GM21723 (cell line): ENCODE measurements around the gene AUH.

ENCODE experiments used
- ATAC-seq: cut with Tn5 transposase; IDR thresholded peaks from one replicate; pipeline ENCODE4 v1.9.1; 2021; ENCODE audit warnings: mild to moderate bottlenecking, moderate library complexity; ENCODE audit not compliant: unreplicated experiment

The AUH gene

GRCh38 chr9:91301161-91301560, 60.6 kb downstream of the AUH start:
- ATAC-seq: no peak

- ATAC-seq: no peak
Observed at GRCh38 chr9:91298311-91298710, 63.4 kb downstream of the AUH start.

- ATAC-seq: no peak
Observed at GRCh38 chr9:91297306-91297705, 64.4 kb downstream of the AUH start.

- no peak for ATAC-seq
Observed at GRCh38 chr9:91296354-91296753, 65.4 kb downstream of the AUH start.

- no peak for ATAC-seq
Observed at GRCh38 chr9:91295357-91295756, 66.4 kb downstream of the AUH start.

- no peak for ATAC-seq
Observed at GRCh38 chr9:91291866-91292265, 69.9 kb downstream of the AUH start.

- no peak for ATAC-seq
Observed at GRCh38 chr9:91289244-91289643, 72.5 kb downstream of the AUH start.

- ATAC-seq: no peak
Observed at GRCh38 chr9:91285729-91286353, 75.9 kb downstream of the AUH start.

GRCh38 chr9:91282292-91282691, 79.4 kb downstream of the AUH start:
- no peak for ATAC-seq

GRCh38 chr9:91279296-91280204, 82.2 kb downstream of the AUH start:
- no peak for ATAC-seq

- no peak for ATAC-seq
Observed at GRCh38 chr9:91276513-91276912, 85.2 kb downstream of the AUH start.

GRCh38 chr9:91275655-91276054, 86.1 kb downstream of the AUH start:
- ATAC-seq: no peak

GRCh38 chr9:91274949-91275492, 86.7 kb downstream of the AUH start:
- no peak for ATAC-seq

GRCh38 chr9:91273853-91274552, 87.7 kb downstream of the AUH start:
- peak; percentile 60 for ATAC-seq

- no peak for ATAC-seq
Observed at GRCh38 chr9:91271156-91271555, 90.6 kb downstream of the AUH start.

- ATAC-seq: no peak
Observed at GRCh38 chr9:91269907-91270491, 91.7 kb downstream of the AUH start.

- no peak for ATAC-seq
Observed at GRCh38 chr9:91266448-91266847, 95.3 kb downstream of the AUH start.

- no peak for ATAC-seq
Observed at GRCh38 chr9:91265514-91265913, 96.2 kb downstream of the AUH start.

GRCh38 chr9:91261417-91261816, 100.3 kb downstream of the AUH start:
- ATAC-seq: no peak

GRCh38 chr9:91259162-91259561, 102.6 kb downstream of the AUH start:
- ATAC-seq: no peak

- ATAC-seq: no peak
Observed at GRCh38 chr9:91258451-91258850, 103.3 kb downstream of the AUH start.
